ENCODE results near the gene CTDP1. TPM values are rescaled to one million over a fixed set of nuclear protein-coding genes. Genes with fewer than 3 reads are reported as not detected.

Gene CTDP1
- total RNA-seq, 1 experiment from 2014 or later: 33.7 TPM

DNA sequence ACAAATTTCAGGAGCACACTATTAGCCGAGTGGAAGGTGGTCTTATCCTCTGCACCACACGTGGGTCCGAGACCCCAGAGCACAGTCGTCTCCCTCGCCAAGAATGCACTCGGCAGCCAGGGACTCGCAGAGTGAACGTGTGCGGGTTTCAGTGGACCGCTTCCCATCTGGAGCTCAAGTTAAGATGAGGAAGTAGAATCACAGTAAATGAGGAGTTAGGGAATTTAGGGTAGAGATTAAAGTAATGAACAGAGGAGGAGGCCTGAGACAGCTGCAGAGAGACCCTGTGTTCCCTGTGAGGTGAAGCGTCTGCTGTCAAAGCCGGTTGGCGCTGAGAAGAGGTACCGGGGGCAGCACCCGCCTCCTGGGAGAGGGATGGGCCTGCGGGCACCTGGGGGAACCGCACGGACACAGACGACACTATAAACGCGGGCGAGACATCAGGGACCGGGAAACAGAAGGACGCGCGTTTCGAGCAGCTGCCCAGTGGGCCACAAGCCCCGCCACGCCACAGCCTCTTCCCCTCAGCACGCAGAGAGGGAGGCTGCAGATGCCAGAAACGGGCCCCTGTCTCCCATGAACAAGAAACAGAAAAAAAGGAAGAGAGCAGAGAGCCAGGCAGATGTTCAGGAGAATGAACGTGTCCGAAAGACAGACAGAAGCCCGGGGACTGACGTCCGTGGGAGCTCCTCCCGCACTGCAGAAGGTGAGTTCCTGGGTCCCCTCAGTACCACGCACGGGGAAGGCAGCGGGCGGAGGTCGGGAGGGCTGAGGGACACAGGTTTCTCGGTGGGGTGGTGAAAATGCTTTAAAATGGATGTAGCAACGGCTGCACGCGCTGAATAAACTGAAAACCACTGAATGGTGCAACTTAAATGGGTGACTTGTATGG, 112.7 kb downstream of the CTDP1 start:
- Histone ChIP-seq H3K4me2 (ENCODE audit: insufficient read depth, insufficient read length, low read length) (no peak overlapping the region), H3K79me1 (ENCODE audit: insufficient read depth, low read depth, low read length, poor library complexity, severe bottlenecking) (no peaks in the 10 kb centered on the region), H3T11ph (ENCODE audit: low read length) (no peak overlapping the region), H3K23ac (ENCODE audit: insufficient read length, low read depth, low read length) (no peak overlapping the region), H3K4ac (ENCODE audit: low read depth, low read length) (no peak overlapping the region), H3K27ac (ENCODE audit: insufficient read length, low read depth, low read length) (no peak overlapping the region), H3K23me2 (ENCODE audit: insufficient read length, low read depth, low read length, poor library complexity, severe bottlenecking) (no peaks in the 10 kb centered on the region), H2BK12ac (ENCODE audit: insufficient read length, low read depth, low read length) (no peak overlapping the region), H3K56ac (ENCODE audit: insufficient read length, low read depth, low read length) (no peak overlapping the region), H2BK5ac (ENCODE audit: insufficient read length, low read length) (no peak overlapping the region), H2BK120ac (ENCODE audit: low read depth, low read length, poor library complexity, severe bottlenecking) (no peak overlapping the region), H3K18ac (ENCODE audit: insufficient read length, low read depth, low read length) (no peak overlapping the region), H2BK15ac (ENCODE audit: low read depth, low read length) (no peak overlapping the region), H2AK5ac (ENCODE audit: insufficient read length, low read length) (no peak overlapping the region), H3K14ac (ENCODE audit: insufficient read depth, low read length) (no peak overlapping the region), H4K91ac (ENCODE audit: insufficient read length, low read depth, low read length) (no peak overlapping the region), H4K8ac (replicated peaks; ENCODE audit: insufficient read length, low read depth, low read length) (no peak overlapping the region), H4K5ac (ENCODE audit: insufficient read length, low read depth, low read length) (no peak overlapping the region), H3K27me3 (ENCODE audit: insufficient read depth, low read length) (peaks cover 20% of the 10 kb centered on the region; the same call in 1 of the 2 replicates), H3K9ac (ENCODE audit: extremely low read depth, insufficient read length, low read length) (no peak overlapping the region), H2AFZ (ENCODE audit: low read length) (no peak overlapping the region), H3K4me1 (ENCODE audit: insufficient read depth, low read length) (no peaks in the 10 kb centered on the region), H2BK20ac (ENCODE audit: low read depth, low read length, poor library complexity, severe bottlenecking) (no peak overlapping the region), H4K20me1 (ENCODE audit: control insufficient read depth, insufficient read depth, insufficient read length) (peaks cover 2% of the 10 kb centered on the region), H3K9me3 (ENCODE audit: control insufficient read depth, low read depth, low read length) (no peaks in the 10 kb centered on the region), H3K79me2 (ENCODE audit: insufficient read depth, low read length) (no peaks in the 10 kb centered on the region)
- peaks cover 4 to 7% of the 10 kb centered on the region in 2 experiments; a peak in 3 of 5 replicates for H3K9me3 Mint-ChIP-seq
- no peak overlapping the region for H3K27ac Mint-ChIP-seq
- no peaks in the 10 kb centered on the region for H3K36me3 Mint-ChIP-seq (ENCODE audit: insufficient read depth in 1 of 3, low read depth in 3 of 3)
- H3K27me3 Mint-ChIP-seq (ENCODE audit: low read depth): peaks cover 84% of the 10 kb centered on the region
- DNase-seq: no peak
- peaks cover 2% of the 10 kb centered on the region in 2 experiments; a peak in 3 of 4 replicates for H3K4me1 Mint-ChIP-seq
- WGBS (ENCODE audit: extremely low coverage, insufficient read length, low lambda C conversion rate): no CpG with 5 or more reads among the region's 46 CpGs
- TF ChIP-seq, protein P1, sequence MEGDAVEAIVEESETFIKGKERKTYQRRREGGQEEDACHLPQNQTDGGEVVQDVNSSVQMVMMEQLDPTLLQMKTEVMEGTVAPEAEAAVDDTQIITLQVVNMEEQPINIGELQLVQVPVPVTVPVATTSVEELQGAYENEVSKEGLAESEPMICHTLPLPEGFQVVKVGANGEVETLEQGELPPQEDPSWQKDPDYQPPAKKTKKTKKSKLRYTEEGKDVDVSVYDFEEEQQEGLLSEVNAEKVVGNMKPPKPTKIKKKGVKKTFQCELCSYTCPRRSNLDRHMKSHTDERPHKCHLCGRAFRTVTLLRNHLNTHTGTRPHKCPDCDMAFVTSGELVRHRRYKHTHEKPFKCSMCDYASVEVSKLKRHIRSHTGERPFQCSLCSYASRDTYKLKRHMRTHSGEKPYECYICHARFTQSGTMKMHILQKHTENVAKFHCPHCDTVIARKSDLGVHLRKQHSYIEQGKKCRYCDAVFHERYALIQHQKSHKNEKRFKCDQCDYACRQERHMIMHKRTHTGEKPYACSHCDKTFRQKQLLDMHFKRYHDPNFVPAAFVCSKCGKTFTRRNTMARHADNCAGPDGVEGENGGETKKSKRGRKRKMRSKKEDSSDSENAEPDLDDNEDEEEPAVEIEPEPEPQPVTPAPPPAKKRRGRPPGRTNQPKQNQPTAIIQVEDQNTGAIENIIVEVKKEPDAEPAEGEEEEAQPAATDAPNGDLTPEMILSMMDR (conservative IDR thresholded peaks at IDR 0.05): no peak
- H3K4me3 Mint-ChIP-seq: no peak overlapping the region

Data from H9 (cell line).